GM23338 (cell line): ENCODE data around the gene ABCC5. TPM values are rescaled to one million over a fixed set of nuclear protein-coding genes. Genes with fewer than 3 reads are reported as not detected.

Experiments used
- ATAC-seq: fragments of 200-7000 bp; cut with Tn5 transposase; 3 replicates; pipeline ENCODE4 v1.9.1; 2020
- DNase-seq: peaks from one replicate; pipeline ENCODE4 v3.0.0-alpha.2; 2015; ENCODE audit warnings: low spot score
- H2AFZ ChIP-seq: fragments of 200-600 bp; sonication (generic); 2 replicates; pipeline ENCODE4 v1.8.0; 2016; ENCODE audit warnings: antibody characterized with exemption, mild to moderate bottlenecking, moderate library complexity
- H3F3A ChIP-seq: fragments of 200-600 bp; sonication (generic); replicated peaks from 2 replicates; pipeline ENCODE4 v1.8.0; 2017; ENCODE audit warnings: antibody characterized with exemption, mixed run types, low read depth
- H3K27ac ChIP-seq: fragments of 200-600 bp; sonication (generic); 2 replicates; pipeline ENCODE4 v1.6.1; 2016; ENCODE audit warnings: low read depth
- H3K27me3 ChIP-seq: fragments of 200-600 bp; sonication (generic); 2 replicates; pipeline ENCODE4 v1.8.0; 2016; ENCODE audit warnings: mild to moderate bottlenecking, mixed run types, moderate library complexity; ENCODE audit not compliant: insufficient read depth
- H3K36me3 ChIP-seq: fragments of 200-600 bp; sonication (generic); 2 replicates; pipeline ENCODE4 v1.8.0; 2016; ENCODE audit warnings: mild to moderate bottlenecking; ENCODE audit not compliant: insufficient read depth
- H3K4me1 ChIP-seq: fragments of 200-600 bp; sonication (generic); 2 replicates; pipeline ENCODE4 v1.8.0; 2016; ENCODE audit warnings: mild to moderate bottlenecking, moderate library complexity; ENCODE audit not compliant: insufficient read depth
- H3K4me2 ChIP-seq: fragments of 200-600 bp; sonication (generic); 2 replicates; pipeline ENCODE4 v1.7.1; 2017; ENCODE audit warnings: mixed run types
- H3K4me3 ChIP-seq: fragments of 200-600 bp; sonication (generic); 2 replicates; pipeline ENCODE4 v1.6.1; 2016; ENCODE audit warnings: mixed run types
- H3K79me2 ChIP-seq: fragments of 200-600 bp; sonication (generic); replicated peaks from 2 replicates; pipeline ENCODE4 v1.8.0; 2017; ENCODE audit warnings: mild to moderate bottlenecking; ENCODE audit not compliant: insufficient read depth
- H3K9me2 ChIP-seq: fragments of 200-600 bp; sonication (generic); 2 replicates; pipeline ENCODE4 v1.8.0; 2017; ENCODE audit not compliant: insufficient read depth
- H4K20me1 ChIP-seq: fragments of 200-600 bp; sonication (generic); replicated peaks from 2 replicates; pipeline ENCODE4 v1.8.0; 2017; ENCODE audit warnings: mild to moderate bottlenecking; ENCODE audit not compliant: insufficient read depth
- H3K27ac Mint-ChIP-seq: 2 replicates; pipeline ENCODE4 v1.8.0; 2020; ENCODE audit warnings: inconsistent platforms, mild to moderate bottlenecking, moderate library complexity, mixed read lengths
- H3K27me3 Mint-ChIP-seq: 3 replicates; pipeline ENCODE4 v1.8.0; 2022; ENCODE audit warnings: low read depth, mild to moderate bottlenecking, moderate library complexity, mixed read lengths, inconsistent platforms; ENCODE audit not compliant: insufficient read depth, poor library complexity
- H3K36me3 Mint-ChIP-seq: 3 replicates; pipeline ENCODE4 v1.8.0; 2021; ENCODE audit warnings: low read depth, mild to moderate bottlenecking, inconsistent platforms, moderate library complexity, mixed read lengths
- H3K4me1 Mint-ChIP-seq: 3 replicates; pipeline ENCODE4 v1.8.0; 2020; ENCODE audit warnings: mild to moderate bottlenecking, inconsistent platforms, mixed read lengths
- H3K4me3 Mint-ChIP-seq: 3 replicates; pipeline ENCODE4 v1.8.0; 2021; ENCODE audit warnings: moderate library complexity, mild to moderate bottlenecking, inconsistent platforms, mixed read lengths
- H3K9me3 Mint-ChIP-seq: 3 replicates; pipeline ENCODE4 v1.8.0; 2020; ENCODE audit warnings: moderate library complexity, mild to moderate bottlenecking, inconsistent platforms, mixed read lengths
- CREB1 ChIP-seq: fragments of 250-450 bp; sonication (Bioruptor Pico); IDR thresholded peaks from 2 replicates; pipeline ENCODE4 v1.5.0; 2020; ENCODE audit warnings: low read depth, mild to moderate bottlenecking, moderate library complexity
- CTCF ChIP-seq, 2 experiments: fragments of 200-600 bp in 1 of 2; sonication (generic) in 1 of 2; conservative IDR thresholded peaks; 2 replicates each; pipeline versions ENCODE4 v1.5.1 to v1.6.1; 2016 to 2017; ENCODE audit warnings: antibody characterized with exemption in 2 of 2, low read depth in 2 of 2, mild to moderate bottlenecking in 2 of 2, moderate library complexity in 1 of 2
- ETS1 ChIP-seq: IDR thresholded peaks from 2 replicates; pipeline ENCODE4 v1.6.1; 2016; ENCODE audit warnings: antibody characterized with exemption
- EZH2 ChIP-seq: fragments of 200-600 bp; sonication (generic); IDR thresholded peaks from one replicate; pipeline ENCODE4 v1.8.0; 2017; ENCODE audit warnings: antibody characterized with exemption, mild to moderate bottlenecking, low read depth; ENCODE audit not compliant: unreplicated experiment
- EZH2phosphoT487 ChIP-seq: fragments of 200-600 bp; sonication (generic); IDR thresholded peaks from one replicate; pipeline ENCODE4 v1.8.1; 2018; ENCODE audit warnings: antibody characterized with exemption; ENCODE audit not compliant: unreplicated experiment
- JUNB ChIP-seq: IDR thresholded peaks from one replicate; pipeline ENCODE4 v1.6.1; 2016; ENCODE audit warnings: antibody characterized with exemption; ENCODE audit not compliant: unreplicated experiment
- NANOG ChIP-seq: IDR thresholded peaks from 2 replicates; pipeline ENCODE4 v1.6.1; 2016; ENCODE audit warnings: antibody characterized with exemption, borderline replicate concordance
- POLR2AphosphoS5 ChIP-seq: IDR thresholded peaks from 2 replicates; pipeline ENCODE4 v1.6.1; 2016; ENCODE audit warnings: antibody characterized with exemption, low read depth
- REST ChIP-seq: IDR thresholded peaks from one replicate; pipeline ENCODE4 v1.6.1; 2018; ENCODE audit warnings: antibody characterized with exemption; ENCODE audit not compliant: unreplicated experiment
- STAT1 ChIP-seq: IDR thresholded peaks from one replicate; pipeline ENCODE4 v1.6.1; 2016; ENCODE audit warnings: antibody characterized with exemption; ENCODE audit not compliant: unreplicated experiment
- ZNF331 ChIP-seq: fragments of 250-450 bp; sonication (Bioruptor Pico); IDR thresholded peaks from 2 replicates; pipeline ENCODE4 v1.5.0; 2020; ENCODE audit warnings: low read depth, mild to moderate bottlenecking, moderate library complexity
- ZNF462 ChIP-seq: fragments of 250-450 bp; sonication (Bioruptor Pico); IDR thresholded peaks from 2 replicates; pipeline ENCODE4 v1.5.0; 2020; ENCODE audit warnings: mild to moderate bottlenecking, moderate library complexity
- polyA plus RNA-seq: library from polyadenylated mRNA; unstranded; fragments of >200 nt; fragmentation: Nextera tagmentation; extraction: Ambion mirVana; gene quantifications from 2 replicates; pipeline ENCODE4 v1.2.1, GENCODE V29; 2016
- total RNA-seq: library from RNA; depleted of rRNA; stranded (reverse); fragments of >200 nt; shearing (Covaris generic); gene quantifications from 2 replicates; pipeline ENCODE4 v1.2.3, GENCODE V29; 2014

Gene ABCC5
- total and polyA plus RNA-seq, 2 experiments from 2014 or later, result 14.0 to 39.9 TPM

- TF ChIP-seq ETS1 (no peak), NANOG (no peak), STAT1 (no peak), CTCF (conservative IDR thresholded peaks at IDR 0.05; ENCODE audit: low read depth in 2 of 2) (no peak)
Measured at GRCh38 chr3:183921096-183921495, 96.6 kb downstream of the ABCC5 start (continued).

GRCh38 chr3:183920416-183920815 is 97.3 kb downstream of the ABCC5 start:
- H3K27me3 ChIP-seq, result no peaks in the 10 kb centered on the region
- no peak for ATAC-seq
- H3K27ac ChIP-seq, result no peak overlapping the region
- peaks cover 5% of the 10 kb centered on the region for H3K27me3 Mint-ChIP-seq
- no peak overlapping the region for H3K4me3 Mint-ChIP-seq
- no peak for DNase-seq
- H3K4me2 ChIP-seq, result no peak overlapping the region
- no peak overlapping the region for H3K4me3 ChIP-seq
- H3K4me1 ChIP-seq, result no peaks in the 10 kb centered on the region
- peaks cover 8% of the 10 kb centered on the region; the same call in 1 of the 2 replicates for H3K36me3 ChIP-seq
- H3K79me2 ChIP-seq, result no peaks in the 10 kb centered on the region
- no peaks in the 10 kb centered on the region for H3K4me1 Mint-ChIP-seq
- H3K27ac Mint-ChIP-seq, result no peak overlapping the region
- no peaks in the 10 kb centered on the region for H3K9me3 Mint-ChIP-seq
- H2AFZ ChIP-seq, result no peak overlapping the region
- H3F3A ChIP-seq, result no peaks in the 10 kb centered on the region
- peaks cover 23% of the 10 kb centered on the region for H3K36me3 Mint-ChIP-seq
- no peaks in the 10 kb centered on the region for H3K9me2 ChIP-seq
- H4K20me1 ChIP-seq, result peaks cover 5% of the 10 kb centered on the region; the same call in 1 of the 2 replicates
- TF ChIP-seq REST (no peak), ETS1 (no peak), POLR2AphosphoS5 (no peak), JUNB (no peak), NANOG (no peak), ZNF462 (CRISPR knock-in tag) (no peak), ZNF331 (no peak), EZH2 (no peak), EZH2phosphoT487 (no peak), CREB1 (CRISPR knock-in tag) (no peak)
